Activated CD4-positive, alpha-beta T cell treated with anti-CD3 and anti-CD28 coated beads, Interleukin-2, Interleukin-4, amounts not matched to agents 100 ng/mL and 50 ng/mL, durations not matched to agents 16 hours and 8 hours (primary cell): Measurements from ENCODE around the gene KCNG2.
"Not testable (repeated sequence)": the region's sequence is repeated elsewhere in the genome, so short reads cannot be mapped to it uniquely, and the experiment has no call there.

Experiments
- DNase-seq: peaks from one replicate; pipeline ENCODE4 v3.0.0-alpha.2; 2020; ENCODE audit warnings: low spot score

Gene KCNG2, protein sequence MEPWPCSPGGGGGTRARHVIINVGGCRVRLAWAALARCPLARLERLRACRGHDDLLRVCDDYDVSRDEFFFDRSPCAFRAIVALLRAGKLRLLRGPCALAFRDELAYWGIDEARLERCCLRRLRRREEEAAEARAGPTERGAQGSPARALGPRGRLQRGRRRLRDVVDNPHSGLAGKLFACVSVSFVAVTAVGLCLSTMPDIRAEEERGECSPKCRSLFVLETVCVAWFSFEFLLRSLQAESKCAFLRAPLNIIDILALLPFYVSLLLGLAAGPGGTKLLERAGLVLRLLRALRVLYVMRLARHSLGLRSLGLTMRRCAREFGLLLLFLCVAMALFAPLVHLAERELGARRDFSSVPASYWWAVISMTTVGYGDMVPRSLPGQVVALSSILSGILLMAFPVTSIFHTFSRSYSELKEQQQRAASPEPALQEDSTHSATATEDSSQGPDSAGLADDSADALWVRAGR

DNA sequence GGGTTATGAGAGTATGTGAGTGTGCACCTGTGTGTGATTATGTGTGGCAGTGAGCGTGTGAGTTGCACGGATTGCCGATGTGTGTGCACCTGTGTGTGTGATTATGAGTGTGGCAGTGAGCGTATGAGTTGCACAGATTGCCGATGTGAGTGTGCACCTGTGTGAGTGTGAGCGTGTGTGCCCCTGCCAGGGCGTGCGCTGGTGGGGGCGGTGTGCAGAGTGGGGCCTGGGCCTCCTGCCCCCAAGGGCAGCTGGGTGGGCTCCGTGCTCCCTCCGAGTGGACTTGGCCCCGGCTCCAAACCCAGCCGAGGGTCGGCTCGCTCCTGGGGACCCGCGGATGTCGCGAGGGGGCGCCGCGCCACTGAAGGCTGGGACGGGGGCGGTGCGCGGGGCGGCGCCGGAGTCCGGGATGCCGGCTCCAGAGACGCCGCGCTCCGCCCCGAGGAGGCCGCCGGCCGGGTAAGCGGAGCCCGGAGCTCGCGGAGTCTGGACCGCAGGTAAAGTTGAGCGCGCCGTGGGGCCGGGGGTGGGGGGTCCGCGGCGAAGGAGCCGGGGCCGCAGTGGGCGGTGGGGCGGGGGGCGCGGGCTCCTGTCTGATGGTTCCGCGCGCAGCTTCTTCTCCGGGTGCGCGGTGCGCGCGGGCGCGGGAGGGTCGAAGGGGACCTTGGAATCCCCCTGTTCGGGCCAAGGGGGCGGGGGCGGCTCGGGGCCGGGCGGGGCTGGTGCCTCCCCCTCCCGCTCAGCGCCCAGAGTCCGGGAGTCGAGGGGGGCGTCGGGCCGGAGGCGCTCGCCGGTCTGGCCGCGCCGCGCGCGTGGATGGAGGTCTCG, at the start of gene KCNG2:
Gene KCNG2 (plus strand): TSS at position 421 of the 828 bp plus-strand sequence. CDS start 65,730 bp downstream, outside the sequence.
- no peak for DNase-seq

DNA sequence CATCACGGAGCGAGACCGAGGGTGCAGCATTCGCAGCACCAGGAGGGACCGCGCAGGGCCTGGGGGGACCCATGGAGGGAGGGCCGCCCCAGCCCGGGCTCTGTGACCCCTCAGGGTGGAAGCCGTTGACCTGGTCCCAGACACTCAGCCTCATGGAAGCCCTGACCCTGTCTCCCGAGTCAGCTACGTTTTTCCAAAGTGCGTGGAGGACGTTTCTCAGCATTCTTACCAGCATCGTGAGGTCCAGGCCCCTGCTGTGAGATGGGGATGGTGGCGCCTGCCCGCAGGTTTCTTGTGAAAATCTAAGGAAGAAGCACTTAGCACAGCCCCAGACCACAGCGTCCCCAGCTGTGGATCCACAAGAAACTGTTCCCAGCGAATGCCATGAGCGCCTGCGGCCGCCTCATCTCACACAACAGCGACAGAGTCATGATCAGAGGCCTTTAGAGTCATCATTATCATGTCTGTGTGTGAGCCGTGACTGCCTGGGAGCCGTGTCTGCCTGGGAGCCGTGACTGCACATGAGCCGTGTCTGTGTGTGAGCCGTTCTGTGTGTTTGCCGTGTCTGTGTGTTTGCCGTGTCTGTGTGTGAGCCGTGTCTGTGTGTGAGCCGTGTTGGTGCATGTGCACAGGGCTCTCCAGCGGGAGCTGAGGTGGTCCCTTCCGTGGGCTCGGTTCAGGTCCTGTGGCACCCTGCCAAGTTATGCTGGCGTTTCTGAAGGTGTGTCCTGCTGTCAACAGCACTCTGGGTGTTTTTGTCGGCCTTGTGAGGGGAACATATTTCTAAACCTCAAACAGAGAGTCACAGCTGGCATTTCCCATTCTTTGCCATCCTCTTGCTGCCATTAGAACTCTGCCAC, 49.2 kb upstream of the KCNG2 start:
- no peak for DNase-seq

DNA sequence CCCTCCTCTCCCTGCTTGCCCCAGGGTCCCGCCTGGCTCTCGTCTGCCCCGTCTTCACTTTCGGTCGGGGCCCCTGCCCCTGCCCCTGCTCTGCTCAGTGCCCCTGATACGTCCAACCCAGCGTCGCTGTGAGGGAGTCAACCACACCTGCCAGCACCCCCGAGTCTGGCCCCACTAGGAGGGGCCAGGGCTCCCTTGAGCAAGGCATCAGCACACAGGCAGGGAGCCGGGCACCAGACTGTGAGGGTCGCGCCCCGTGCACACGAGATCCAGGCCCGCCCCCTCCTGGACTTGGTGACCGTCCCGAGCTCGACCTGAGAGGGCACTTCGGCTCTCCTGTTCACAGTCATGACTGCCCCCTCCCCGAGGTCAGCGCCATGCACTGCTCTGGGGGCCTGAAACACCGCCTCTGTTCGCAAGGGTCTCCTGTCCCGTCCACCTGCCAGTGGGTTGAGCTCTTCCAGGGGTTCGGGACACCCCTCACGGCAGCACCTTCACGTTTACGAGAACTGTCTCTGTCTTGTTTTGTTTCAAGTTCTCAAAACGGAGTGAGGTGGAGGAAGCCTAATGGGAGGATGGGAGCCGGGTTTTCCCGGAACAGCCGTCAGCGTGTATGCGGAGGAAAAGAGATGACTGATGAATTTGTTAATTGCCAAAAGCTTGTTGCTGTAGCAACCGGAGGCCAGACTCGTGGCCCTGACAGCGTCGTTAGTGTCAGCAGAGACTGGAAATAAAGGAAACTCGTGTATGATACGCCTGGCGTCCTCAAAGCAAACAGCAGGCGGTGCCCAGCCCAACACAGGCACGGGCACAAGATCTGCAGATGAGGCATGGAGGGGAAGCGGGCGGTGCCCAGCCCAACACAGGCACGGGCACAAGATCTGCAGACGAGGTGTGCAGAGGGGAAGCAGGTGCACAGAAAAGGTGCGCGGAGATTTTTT, 48.2 kb upstream of the KCNG2 start:
- DNase-seq = no peak

DNA sequence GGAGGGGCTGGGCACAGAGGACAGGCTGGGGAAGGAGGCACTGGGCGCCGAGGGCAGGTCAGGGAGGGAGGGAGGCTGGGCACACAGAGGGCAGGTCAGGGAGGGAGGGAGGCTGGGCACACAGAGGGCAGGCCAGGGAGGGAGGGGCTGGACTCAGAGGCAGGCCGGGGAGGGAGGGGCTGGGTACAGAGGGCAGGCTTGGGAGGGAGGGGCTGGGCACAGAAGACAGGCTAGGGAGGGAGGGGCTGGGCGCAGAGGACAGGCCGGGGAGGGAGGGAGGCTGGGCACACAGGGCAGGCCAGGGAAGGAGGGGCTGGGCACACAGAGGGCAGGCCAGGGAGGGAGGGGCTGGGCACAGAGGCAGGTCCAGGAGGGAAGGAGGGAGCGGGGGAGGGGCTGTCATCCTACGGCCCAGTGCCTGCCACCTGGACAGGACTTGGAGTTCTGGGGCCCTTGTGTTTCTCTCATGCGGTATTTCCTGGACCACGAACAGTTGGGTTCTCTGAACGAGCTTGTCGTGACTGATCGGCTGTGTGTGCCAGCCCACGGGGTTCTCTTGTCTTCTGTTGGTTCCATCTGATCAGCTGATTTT, 46.7 kb upstream of the KCNG2 start:
- no peak for DNase-seq

GRCh38 chr18:79751918-79752578, 45.7 kb upstream of the KCNG2 start:
- DNase-seq = not testable (repeated sequence)

GRCh38 chr18:79752946-79753345, 44.8 kb upstream of the KCNG2 start:
- not testable (repeated sequence) for DNase-seq

DNA sequence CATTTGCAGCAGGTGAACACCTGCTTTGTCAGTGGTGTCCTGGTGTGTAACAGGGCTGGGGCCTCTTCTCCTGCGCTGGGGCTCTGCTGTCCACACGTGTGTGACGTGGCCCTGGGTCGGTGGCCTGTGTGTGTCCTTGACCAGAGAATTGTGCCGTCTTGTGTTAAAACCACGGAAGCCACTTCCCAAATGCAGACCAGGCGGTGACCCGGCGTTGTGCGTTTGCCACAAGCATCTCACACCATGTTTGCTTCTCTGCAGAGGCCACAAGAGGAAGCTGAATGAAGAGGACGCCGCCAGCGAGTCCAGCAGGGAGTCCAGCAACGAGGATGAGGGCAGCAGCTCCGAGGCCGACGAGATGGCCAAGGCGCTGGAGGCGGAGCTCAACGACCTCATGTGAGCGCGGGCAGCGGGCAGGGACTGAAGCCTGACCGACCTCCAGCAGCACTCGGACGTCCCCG, 44.3 kb upstream of the KCNG2 start:
- no peak for DNase-seq

DNA sequence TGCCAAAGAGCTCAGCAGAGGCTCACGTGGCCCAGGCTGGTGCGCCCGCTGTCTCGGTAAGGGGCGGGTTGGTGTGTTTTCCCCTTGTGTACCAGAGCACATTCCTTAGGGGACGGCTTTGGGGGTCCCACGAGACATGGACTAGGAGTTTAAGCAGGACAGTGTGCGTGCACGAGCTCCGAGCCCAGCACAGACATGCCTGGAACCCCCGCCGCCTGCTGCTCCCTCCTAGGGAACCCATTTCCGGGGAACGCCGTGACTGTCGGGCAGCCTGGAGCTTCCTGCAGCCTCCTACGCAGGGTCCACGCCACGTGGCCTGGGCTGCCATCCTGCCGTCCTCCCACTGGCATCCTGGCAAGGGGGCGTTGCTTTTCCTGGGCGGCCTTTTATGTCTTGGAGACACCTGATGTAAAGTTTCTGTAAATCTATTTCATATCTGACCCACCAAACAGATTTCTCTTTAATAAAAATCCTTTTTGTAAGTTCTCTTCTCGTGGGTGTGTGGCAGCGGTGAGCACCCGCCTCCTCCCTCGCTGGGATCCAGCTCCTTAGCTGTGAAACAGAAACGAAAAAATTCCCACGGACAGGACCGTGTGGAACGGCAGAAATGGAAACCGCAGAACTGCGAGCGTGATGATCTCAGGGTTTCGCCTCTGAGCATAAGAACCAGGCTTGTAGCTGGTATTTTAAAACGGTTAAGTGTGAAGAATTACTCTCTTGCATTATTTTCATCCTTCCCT, 43.5 kb upstream of the KCNG2 start:
- DNase-seq = no peak

- no peak for DNase-seq
Measured at GRCh38 chr18:79754831-79755351, 42.8 kb upstream of the KCNG2 start.

- DNase-seq = no peak
Measured at GRCh38 chr18:79755496-79756142, 42.1 kb upstream of the KCNG2 start.

DNA sequence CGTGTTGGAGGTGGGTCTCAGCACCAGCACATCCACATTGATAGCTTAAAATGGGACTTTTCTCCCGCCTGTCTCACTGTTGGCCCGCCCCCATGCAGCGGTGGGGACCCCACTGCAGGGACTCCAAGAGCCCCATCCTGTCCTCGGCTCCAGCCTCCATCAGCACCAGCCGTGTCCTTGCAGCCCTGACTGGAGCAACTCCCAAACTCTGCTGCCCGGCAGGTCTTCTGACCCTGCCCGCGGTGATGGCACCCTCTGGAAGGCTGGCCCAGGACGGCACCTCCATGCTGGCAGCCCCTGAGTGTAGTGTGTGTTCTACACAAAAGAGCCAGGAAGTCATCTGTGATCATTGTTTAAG, 41.6 kb upstream of the KCNG2 start:
- DNase-seq = no peak

GRCh38 chr18:79756826-79757225, 40.9 kb upstream of the KCNG2 start:
- no peak for DNase-seq

GRCh38 chr18:79760348-79760747, 37.4 kb upstream of the KCNG2 start:
- no peak for DNase-seq

DNA sequence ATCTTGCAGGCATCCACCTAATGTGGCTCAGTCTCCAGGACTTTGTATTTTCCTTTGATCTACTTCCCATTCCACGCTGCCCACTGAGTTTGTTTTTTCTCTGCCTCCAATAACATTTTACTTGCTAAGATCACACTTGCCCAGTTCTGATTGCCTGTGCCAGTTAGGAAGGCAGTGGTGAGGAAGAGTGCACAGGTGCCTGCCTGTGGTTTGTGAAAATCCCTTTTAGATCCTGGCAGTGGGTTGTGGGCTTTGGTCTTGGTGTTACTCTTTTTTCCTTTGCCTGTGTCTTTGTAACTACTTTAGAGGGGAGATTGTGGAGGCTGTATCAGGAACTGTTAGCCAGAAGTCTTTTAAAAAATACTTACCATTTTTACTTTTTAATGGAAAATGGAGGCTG, 36.9 kb upstream of the KCNG2 start:
- no peak for DNase-seq

- no peak for DNase-seq
Measured at GRCh38 chr18:79763407-79763806, 34.3 kb upstream of the KCNG2 start.

DNA sequence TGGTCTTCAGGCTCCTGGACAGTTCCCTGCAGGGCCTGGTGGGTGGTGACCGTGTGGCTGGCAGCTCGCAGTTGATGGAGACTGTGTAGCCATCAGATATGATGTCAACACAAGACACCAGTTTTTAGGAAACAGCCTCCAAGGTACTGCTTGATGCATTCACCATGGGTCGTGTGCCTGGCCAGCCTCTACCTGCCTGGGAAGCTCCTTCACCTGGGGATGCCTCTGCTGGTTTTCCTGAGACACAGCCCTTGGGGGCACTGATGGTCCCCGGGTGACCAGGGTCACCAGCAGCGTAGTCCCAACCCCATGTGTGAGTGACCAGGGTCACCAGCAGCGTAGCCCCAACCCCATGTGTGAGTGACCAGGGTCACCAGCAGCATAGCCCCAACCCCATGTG, 33.6 kb upstream of the KCNG2 start:
- DNase-seq = no peak

DNA sequence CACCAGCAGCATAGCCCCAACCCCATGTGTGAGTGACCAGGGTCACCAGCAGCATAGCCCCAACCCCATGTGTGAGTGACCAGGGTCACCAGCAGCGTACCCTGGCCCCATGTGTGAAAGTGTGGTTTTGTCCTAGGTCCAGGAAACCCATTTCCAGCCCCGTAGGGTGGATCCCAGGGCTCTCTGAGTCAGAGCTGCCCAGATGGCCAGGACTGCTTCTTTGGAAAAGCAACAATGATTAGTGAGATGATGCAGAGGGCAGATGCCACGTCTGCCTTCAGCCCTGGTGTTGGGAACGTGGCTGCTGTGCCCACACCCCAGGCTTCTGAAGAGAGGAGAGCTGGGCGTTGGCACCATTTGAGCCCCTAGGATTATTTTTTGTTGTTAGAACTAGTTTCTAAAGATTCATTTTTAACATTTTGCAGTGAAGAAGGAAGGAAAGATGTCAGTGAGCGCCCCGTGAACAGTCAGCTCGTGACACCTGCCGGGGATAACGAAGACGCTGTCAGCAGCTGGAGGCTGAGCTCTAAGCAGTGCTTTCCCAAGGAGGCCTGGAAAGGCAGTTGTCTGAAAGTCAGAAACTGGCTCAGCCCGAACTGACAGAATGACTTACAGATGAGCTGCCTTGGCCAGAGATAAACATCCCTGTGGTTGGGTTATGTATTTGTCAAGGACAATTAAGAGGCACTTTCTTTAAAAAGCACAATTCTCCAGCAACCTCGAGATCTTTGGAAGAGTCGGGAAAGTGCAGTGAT, 32.1 kb upstream of the KCNG2 start:
- DNase-seq = no peak

DNA sequence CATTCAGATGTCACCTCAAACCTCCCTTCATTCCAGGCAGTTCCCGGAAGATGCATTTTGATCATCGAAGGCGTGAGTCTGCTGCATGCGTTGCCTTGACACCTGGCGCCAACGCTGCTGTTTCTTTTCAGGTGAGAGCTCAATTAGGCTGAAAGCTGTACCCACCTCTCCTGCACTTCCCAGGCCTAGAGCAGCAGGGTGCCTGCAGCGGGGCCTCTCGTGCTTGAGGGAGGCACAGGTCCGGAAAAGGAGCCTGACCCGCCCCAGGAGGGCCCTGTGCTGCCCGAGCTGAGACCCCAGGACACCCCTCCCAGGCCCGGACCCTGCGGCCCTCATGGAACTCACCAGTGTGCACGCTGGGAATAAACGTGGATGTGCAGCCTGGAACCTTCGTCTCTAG, 31.4 kb upstream of the KCNG2 start:
- DNase-seq = no peak
